Renal cortex interstitium (tissue), 11 donors: ENCODE results near the gene COA8. TPM values are rescaled to one million over a fixed set of nuclear protein-coding genes. Genes with fewer than 3 reads are reported as not detected.

Source experiments
- DNase-seq, 11 donors: peaks; one replicate each; pipeline ENCODE4 v3.0.0-alpha.2; 2013; ENCODE audit warnings: low read depth in 9 of 11, low spot score in 4 of 11; ENCODE audit errors: extremely low read depth in 1 of 11
- polyA plus RNA-seq, 3 donors: library from polyadenylated mRNA; unstranded; fragments of 120-200 nt; gene quantifications; one replicate each; pipeline ENCODE4 v1.2.1, GENCODE V29; 2013; ENCODE audit not compliant: insufficient read length in 3 of 3

COA8 gene
- polyA plus RNA-seq, 3 donors = 39.7 to 41.6 (median 40.5) TPM

DNA sequence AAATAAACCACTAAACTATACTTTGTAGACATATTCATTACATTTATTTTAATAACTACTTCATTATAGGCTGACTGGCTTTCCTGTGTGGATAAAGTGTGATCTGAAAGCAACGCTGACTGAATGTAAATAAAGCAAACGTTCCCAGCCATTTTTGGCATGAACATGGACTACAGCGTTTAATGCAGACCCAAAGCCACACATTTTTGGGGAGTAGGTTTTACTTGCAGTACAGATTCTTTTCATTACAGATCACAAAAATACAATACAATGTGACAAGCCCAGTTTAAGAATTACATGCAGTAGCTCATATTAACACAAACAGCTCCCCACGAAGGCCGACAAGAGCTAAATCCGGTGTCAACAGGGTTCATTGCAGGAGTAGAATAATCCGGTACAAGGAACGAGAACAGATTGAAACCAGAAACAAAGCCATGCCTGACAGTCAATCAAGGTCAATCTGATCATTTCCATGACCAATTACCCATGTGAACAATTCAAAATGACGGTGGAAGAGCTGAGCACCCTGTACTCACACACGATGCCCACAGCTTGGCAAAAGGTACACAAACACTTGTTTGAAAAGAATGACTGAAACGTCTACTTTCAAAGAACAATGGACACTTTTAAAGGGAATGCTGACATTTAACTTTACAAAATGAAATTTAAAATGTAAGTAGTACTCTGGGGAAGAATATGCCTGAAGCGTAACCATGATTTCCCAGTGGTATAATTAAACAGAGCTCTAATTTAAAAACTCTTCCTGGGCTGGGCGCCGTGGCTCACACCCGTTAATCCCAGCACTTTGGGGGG lies 5.6 kb upstream of the COA8 start:
- no peak for DNase-seq

DNA sequence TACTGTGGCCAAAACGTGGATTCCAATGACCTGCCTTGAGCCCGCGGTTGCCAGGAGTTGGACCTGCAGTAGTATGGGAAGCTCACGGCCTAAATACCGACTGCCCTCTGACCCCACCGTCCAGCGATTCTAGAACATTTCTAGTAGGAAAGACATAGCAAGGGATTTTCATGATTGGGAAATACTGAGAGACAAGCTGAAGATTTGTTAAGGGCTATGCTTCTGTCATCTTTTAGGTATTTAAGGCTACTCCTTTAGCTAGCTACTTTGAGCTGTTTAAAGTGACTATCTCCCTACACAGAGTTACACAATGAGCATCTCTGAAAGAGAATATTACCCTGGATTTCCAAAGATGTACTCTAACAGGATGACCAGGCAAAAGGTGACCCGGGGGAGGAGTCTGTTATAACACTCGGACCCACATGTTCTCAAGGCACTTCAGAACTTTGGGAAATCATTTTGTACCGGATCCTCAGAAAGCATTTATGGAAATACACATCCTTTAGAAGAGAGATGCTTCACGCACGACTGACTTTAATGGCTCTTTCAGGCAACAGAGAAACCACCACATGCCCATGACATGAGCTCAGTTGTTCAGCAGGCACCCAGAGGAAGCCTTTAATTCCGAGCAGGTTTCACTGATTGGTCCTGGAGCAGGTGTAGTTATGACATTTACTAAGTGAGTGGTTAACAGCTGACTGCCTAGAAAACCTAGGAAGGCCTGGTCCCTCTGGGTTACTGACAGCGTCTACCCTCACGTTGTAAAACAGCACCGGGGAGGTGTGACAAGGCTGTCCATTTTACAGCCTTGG lies 4.5 kb upstream of the COA8 start:
- peak in 6 of 11 donors; percentile 56 to 85 (median 78) for DNase-seq

DNA sequence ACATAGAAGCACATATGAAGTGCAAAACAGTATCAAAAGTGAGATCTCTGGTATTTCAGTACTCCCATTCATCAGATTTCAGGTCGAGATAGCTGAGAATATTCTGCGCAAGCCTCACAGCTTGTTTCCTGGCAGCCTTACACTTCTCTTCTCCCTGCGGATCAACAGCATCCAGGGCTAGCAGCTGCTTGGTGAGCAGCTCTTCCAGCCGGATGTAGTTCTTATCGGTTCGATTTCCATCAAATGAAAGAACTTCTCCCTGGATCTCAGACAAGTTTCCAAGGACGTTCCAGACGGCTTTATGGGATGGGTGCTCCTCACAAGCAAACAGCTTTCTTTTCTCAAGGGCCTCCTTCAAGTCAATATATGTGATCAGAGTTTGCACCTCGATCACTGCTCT lies 3.0 kb upstream of the COA8 start:
- DNase-seq = no peak

GRCh38 chr14:103560691-103561090 lies 2.1 kb upstream of the COA8 start:
- no peak for DNase-seq

DNA sequence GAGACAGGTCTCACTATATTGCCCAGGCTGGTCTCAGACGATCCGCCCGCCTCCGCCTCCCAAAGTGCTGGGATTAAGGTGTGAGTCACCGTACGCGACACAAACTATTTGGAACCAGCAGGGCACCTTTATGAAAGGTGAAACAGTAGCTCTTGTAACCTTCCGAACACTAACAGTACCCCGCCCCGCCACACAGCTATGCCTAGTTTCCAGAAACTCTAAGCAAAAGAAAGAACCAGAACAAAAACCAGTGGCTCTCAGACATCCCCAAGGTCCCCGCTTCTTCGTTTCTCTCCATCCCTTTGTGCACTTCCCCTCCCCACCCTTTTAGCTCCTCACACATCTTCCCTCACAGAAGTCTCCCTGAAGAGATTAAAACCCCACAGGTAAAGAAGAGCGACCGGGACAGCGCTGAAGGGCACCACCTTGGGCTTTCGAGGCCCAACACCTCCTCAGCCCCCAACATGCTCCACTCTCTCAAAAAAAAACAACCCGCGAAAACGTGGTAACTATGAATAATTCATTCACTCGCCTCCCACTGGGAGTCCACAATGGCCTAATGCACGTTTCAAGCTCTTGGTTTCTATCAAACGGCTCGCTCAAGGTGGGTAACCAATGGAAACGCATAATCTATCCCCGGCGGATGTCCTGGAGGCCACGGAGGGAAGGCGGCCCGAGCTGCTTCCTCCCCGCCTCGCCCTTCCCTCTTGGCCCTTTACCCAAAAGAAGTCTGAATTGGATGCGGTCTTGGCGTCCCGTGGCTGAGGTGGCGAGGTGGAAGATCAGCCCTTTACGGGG lies 1.2 kb upstream of the COA8 start:
- DNase-seq = no peak

- no peak for DNase-seq
These were observed 656 bp upstream of the COA8 start for GRCh38 chr14:103562179-103562428.

DNA sequence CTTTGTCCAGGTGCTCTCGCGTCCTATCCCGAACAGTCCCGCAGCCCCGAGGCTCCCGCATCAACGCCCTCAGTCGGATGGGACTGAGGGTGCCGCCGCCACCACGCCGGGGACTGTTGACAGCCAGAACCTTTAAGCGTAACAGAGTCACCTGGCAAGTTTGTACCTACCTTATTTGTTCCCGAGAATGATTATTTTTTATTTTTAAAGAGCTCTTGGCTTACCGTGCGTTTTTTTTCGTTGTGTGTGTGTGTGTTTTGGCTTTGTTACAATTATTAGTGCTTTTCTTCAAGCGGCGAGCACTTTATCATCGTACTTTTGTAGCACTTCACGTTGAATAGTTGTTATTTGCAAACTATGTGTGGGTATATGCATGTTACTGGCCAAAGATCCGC lies 463 bp downstream of the COA8 start:
- DNase-seq = no peak

DNA sequence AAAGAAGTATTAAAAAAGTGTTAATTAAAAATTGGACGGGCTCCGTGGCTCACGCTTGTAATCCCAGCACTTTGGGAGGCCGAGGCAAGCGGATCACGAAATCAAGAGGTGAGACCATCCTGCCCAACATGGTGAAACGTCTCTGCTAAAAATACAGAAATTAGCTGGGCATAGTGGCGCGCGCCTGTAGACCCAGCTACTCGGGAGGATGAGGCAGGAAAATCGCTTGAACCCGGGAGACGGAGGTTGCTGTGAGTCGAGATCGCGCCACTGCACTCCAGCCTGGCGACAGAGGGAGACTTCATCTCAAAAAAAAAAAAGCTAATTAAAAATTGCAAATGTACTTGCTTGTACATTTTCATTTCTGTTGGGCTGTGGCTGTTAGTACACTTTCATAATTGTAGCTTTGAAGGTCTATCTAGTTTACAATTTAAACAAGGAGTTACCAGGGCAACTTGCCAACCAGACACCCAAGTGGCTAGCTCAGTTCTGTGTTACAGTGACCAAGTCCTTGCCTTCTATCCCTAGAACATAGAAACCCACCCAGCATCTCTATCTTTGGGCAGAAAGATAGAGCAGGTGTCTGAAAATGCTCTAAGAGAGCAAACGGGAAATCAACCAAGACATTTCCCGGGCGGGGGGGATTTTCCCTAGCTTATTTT lies 1.2 kb downstream of the COA8 start:
- no peak for DNase-seq

- DNase-seq = no peak
These were observed 6.2 kb downstream of the COA8 start for GRCh38 chr14:103568952-103569351.

DNA sequence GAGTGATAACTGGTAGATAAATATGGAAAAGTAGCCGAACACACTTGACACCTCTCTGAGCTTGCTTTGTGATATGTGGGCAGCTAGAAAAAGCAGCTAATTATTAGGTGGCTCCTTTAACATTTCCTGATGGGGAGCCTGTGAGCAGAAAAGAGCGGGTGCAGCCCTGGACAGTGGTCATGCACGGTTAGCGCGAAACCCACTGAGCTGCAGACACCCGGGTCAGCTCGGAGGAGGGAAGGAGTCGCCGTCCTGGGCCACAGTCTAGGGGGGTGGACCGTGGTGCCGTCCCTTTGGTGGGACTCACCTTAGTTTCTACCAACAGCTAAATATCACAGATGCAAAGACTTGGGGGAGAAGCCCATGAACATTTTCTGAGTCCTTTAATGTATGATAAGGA lies 6.6 kb downstream of the COA8 start:
- DNase-seq = no peak

GRCh38 chr14:103574104-103574503 lies 11.3 kb downstream of the COA8 start:
- DNase-seq = no peak

DNA sequence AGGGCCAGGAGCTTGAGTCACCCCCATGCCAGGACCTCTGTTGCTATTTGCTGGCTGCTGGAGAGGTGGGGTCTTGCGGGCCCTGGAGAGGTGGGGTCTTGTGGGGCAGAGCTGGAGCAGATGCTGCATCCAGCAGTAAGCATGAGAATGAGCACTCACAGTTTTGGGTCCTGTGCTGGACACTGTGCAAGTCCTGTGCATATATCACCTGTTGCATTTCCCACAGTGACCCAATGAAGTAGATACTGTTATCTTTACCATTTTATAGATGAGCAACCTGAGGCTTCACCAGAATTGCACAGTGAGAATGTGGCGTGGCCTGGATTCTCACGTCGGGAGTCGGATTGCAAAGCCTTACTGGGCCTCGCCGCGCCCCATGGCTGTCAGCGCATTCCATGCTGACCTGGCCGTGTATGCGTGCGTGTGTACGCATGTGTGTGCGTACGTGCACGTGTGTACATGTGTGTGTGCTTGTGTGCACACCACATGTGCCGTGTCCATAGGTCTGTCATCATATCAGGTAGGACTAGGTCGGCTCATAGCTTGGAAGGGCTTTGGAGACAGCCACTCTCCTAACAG lies 12.0 kb downstream of the COA8 start:
- DNase-seq = no peak

- peak in 9 of 11 donors; percentile 52 to 90 (median 78) for DNase-seq
These were observed 13.7 kb downstream of the COA8 start for GRCh38 chr14:103576371-103577024.

GRCh38 chr14:103578401-103579075 lies 15.8 kb downstream of the COA8 start:
- no peak for DNase-seq

GRCh38 chr14:103581206-103581605 lies 18.4 kb downstream of the COA8 start:
- no peak for DNase-seq

DNA sequence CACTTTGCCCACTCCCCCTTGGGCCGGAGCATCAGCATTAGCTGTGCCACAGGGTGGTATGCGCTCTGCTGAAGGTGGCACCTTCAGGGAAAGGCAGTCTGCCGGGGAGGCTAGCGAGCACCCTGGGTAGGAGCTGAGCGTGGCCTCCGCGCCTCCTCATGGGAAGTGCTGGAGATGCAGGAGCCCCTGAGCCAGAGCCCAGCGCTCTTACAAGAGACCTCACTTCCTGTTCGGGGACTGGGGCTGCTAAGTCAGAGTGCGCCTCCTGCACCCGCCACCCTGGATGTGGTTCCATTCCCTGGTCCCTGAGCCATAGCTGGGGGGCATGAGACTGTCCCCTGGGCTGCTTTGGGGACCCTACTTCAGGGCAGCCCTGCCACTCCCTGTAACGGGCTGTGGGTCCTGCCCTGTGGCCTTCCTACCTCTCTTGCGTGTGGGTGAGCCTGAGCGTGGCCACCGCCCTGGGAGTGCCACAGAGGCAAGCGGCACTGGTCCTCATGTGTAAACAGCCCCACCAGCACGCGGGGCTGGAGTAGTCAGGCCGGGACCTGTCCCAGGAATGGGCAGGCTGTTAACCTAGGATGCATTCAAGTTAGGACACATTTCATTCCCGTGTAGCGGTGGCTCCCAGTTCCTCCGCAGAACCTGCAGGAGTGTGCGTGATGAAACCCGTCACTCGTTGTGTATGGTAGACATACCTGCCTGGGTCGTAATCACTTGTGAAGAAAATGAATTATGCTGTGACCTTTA lies 19.4 kb downstream of the COA8 start:
- no peak for DNase-seq

DNA sequence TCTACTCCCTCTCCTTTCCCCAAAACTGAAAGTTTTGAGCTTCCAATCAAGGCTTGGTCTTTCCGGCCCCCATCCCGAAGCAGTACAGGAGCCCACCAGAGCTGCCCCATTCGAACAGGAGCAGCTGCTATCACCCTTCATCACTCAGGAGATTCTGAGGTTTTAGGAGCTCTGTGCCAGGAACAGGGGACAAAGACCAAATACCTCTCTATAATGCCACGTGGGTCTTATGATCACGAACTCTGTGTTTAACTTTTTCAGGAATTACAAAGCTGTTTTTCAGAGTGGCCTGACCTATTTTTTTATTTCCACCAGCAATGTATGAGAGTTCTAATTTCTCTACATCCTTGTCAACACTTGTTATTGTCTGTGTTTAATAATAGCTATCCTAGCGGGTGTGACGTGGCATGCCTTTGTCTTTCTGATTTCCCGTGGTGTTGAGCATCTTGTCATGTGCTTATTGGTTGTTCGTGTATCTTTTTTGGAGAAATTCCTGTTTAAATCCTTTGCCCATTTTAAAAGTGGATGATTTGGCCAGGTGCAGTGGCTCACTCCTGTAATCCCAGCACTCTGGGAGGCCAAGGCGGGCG lies 21.7 kb downstream of the COA8 start:
- no peak for DNase-seq
